Activated CD8-positive, alpha-beta memory T cell treated with anti-CD3 and anti-CD28 coated beads, Interleukin-2, amount 50 U/mL, for 1 hour (primary cell): ENCODE results near the gene RABGGTB.
"Not testable (repeated sequence)": the region's sequence is repeated elsewhere in the genome, so short reads cannot be mapped to it uniquely, and the experiment has no call there.

Source experiments
- DNase-seq: peaks from one replicate; pipeline ENCODE4 v3.0.0-alpha.2; 2020; ENCODE audit errors: extremely low read depth

RABGGTB gene

GRCh38 chr1:75795703-75796193, 9.7 kb downstream of the RABGGTB start:
- no peak for DNase-seq

- DNase-seq = no peak
These were observed 10.6 kb downstream of the RABGGTB start, which contains the start of gene MSH4 for GRCh38 chr1:75796376-75797272. Gene MSH4 (plus strand): TSS chr1:75796882. CDS start chr1:75796986, 104 bp downstream.

GRCh38 chr1:75797273-75797588, 11.2 kb downstream of the RABGGTB start:
- no peak for DNase-seq

- no peak for DNase-seq
These were observed 11.7 kb downstream of the RABGGTB start for GRCh38 chr1:75797606-75798216.

- DNase-seq = not testable (repeated sequence)
These were observed 15.4 kb downstream of the RABGGTB start for GRCh38 chr1:75801480-75801879.

GRCh38 chr1:75808921-75809320, 22.9 kb downstream of the RABGGTB start:
- no peak for DNase-seq

- DNase-seq = not testable (repeated sequence)
These were observed 24.1 kb downstream of the RABGGTB start for GRCh38 chr1:75810113-75810512.

- no peak for DNase-seq
These were observed 25.3 kb downstream of the RABGGTB start for GRCh38 chr1:75811211-75811981.

- no peak for DNase-seq
These were observed 26.0 kb downstream of the RABGGTB start for GRCh38 chr1:75812065-75812464.

GRCh38 chr1:75823596-75823995, 37.5 kb downstream of the RABGGTB start:
- not testable (repeated sequence) for DNase-seq

- no peak for DNase-seq
These were observed 50.6 kb downstream of the RABGGTB start for GRCh38 chr1:75836528-75837100.

- no peak for DNase-seq
These were observed 52.0 kb downstream of the RABGGTB start for GRCh38 chr1:75838079-75838478.

- DNase-seq = no peak
These were observed 55.4 kb downstream of the RABGGTB start for GRCh38 chr1:75841421-75841820.
